Stimulated activated CD4-positive, alpha-beta T cell treated with anti-CD3 and anti-CD28 coated beads, Interleukin-1b, Interleukin-23, amount 100 ng/mL, for 48 hours (primary cell): ENCODE results near the gene MYO16.

ENCODE experiments used
- DNase-seq: peaks from one replicate; pipeline ENCODE4 v3.0.0-alpha.2; 2020

The MYO16 gene

GRCh38 chr13:108944760-108945159, 315.3 kb downstream of the MYO16 start:
- DNase-seq: no peak

GRCh38 chr13:108947551-108948030, 318.2 kb downstream of the MYO16 start:
- DNase-seq: no peak

GRCh38 chr13:108948251-108948671, 318.9 kb downstream of the MYO16 start:
- DNase-seq: no peak

GRCh38 chr13:108950333-108951010, 321.1 kb downstream of the MYO16 start:
- DNase-seq: no peak

GRCh38 chr13:108955741-108956140, 326.3 kb downstream of the MYO16 start:
- DNase-seq: no peak

- no peak for DNase-seq
These were observed 328.1 kb downstream of the MYO16 start for GRCh38 chr13:108957369-108958012.

- no peak for DNase-seq
These were observed 328.6 kb downstream of the MYO16 start for GRCh38 chr13:108958013-108958376.

- DNase-seq: no peak
These were observed 329.8 kb downstream of the MYO16 start for GRCh38 chr13:108959234-108959633.

GRCh38 chr13:108960006-108960405, 330.6 kb downstream of the MYO16 start:
- DNase-seq: no peak

GRCh38 chr13:108961542-108962125, 332.2 kb downstream of the MYO16 start:
- no peak for DNase-seq

- DNase-seq: no peak
These were observed 333.2 kb downstream of the MYO16 start for GRCh38 chr13:108962654-108963053.

- no peak for DNase-seq
These were observed 333.9 kb downstream of the MYO16 start for GRCh38 chr13:108963276-108963810.

GRCh38 chr13:108963846-108964600, 334.6 kb downstream of the MYO16 start:
- DNase-seq: no peak

GRCh38 chr13:108964606-108965005, 335.2 kb downstream of the MYO16 start:
- DNase-seq: no peak

GRCh38 chr13:108967371-108967770, 338.0 kb downstream of the MYO16 start:
- no peak for DNase-seq

GRCh38 chr13:108968566-108968965, 339.2 kb downstream of the MYO16 start:
- DNase-seq: no peak

- no peak for DNase-seq
These were observed 345.3 kb downstream of the MYO16 start for GRCh38 chr13:108974686-108975085.

- DNase-seq: no peak
These were observed 350.8 kb downstream of the MYO16 start for GRCh38 chr13:108980237-108980636.

GRCh38 chr13:108981407-108981806, 352.0 kb downstream of the MYO16 start:
- no peak for DNase-seq

GRCh38 chr13:108983273-108983672, 353.9 kb downstream of the MYO16 start:
- DNase-seq: no peak

- DNase-seq: no peak
These were observed 355.0 kb downstream of the MYO16 start for GRCh38 chr13:108984251-108984920.

- DNase-seq: no peak
These were observed 355.8 kb downstream of the MYO16 start for GRCh38 chr13:108985166-108985565.

GRCh38 chr13:108987517-108987916, 358.1 kb downstream of the MYO16 start:
- DNase-seq: no peak
